Smooth muscle cell (in vitro differentiated cells): Measurements from ENCODE around the gene DELE1. TPM values are rescaled to one million over a fixed set of nuclear protein-coding genes. Genes with fewer than 3 reads are reported as not detected.
"Not testable (repeated sequence)": the region's sequence is repeated elsewhere in the genome, so short reads cannot be mapped to it uniquely, and the experiment has no call there.

Experiments used
- DNase-seq: peaks from one replicate; lab custom pipeline; 2025; ENCODE audit not compliant: unreplicated experiment; lab: John Stamatoyannopoulos, UW
- H2AFZ ChIP-seq: fragments of 200-600 bp; sonication (generic); 2 replicates; pipeline ENCODE4 v1.6.0; 2016; ENCODE audit warnings: antibody characterized with exemption, low read depth, mild to moderate bottlenecking
- H3F3A ChIP-seq: fragments of 200-600 bp; sonication (generic); 2 replicates; pipeline ENCODE4 v1.6.0; 2017; ENCODE audit warnings: antibody characterized with exemption, low read depth
- H3K27ac ChIP-seq: fragments of 200-600 bp; sonication (generic); 2 replicates; pipeline ENCODE4 v1.5.1; 2016; ENCODE audit warnings: low read depth, mild to moderate bottlenecking
- H3K27me3 ChIP-seq: fragments of 200-600 bp; sonication (generic); 2 replicates; pipeline ENCODE4 v1.6.1; 2016; ENCODE audit warnings: low read depth, mild to moderate bottlenecking
- H3K36me3 ChIP-seq: fragments of 200-600 bp; sonication (generic); 2 replicates; pipeline ENCODE4 v1.5.1; 2016; ENCODE audit warnings: low read depth
- H3K4me1 ChIP-seq: fragments of 200-600 bp; sonication (generic); 2 replicates; pipeline ENCODE4 v1.5.1; 2016; ENCODE audit warnings: low read depth
- H3K4me2 ChIP-seq: fragments of 200-600 bp; sonication (generic); 2 replicates; pipeline ENCODE4 v1.6.0; 2016; ENCODE audit warnings: mild to moderate bottlenecking
- H3K4me3 ChIP-seq: fragments of 200-600 bp; sonication (generic); 2 replicates; pipeline ENCODE4 v1.5.1; 2016; ENCODE audit warnings: mild to moderate bottlenecking
- H3K79me2 ChIP-seq: fragments of 200-600 bp; sonication (generic); 2 replicates; pipeline ENCODE4 v1.6.0; 2016; ENCODE audit warnings: low read depth, mild to moderate bottlenecking
- H3K9ac ChIP-seq: fragments of 200-600 bp; sonication (generic); 2 replicates; pipeline ENCODE4 v1.6.0; 2016; ENCODE audit warnings: low read depth
- H3K9me3 ChIP-seq: fragments of 200-600 bp; sonication (generic); replicated peaks from 2 replicates; pipeline ENCODE4 v1.5.1; 2016; ENCODE audit warnings: low read depth
- H4K20me1 ChIP-seq: fragments of 200-600 bp; sonication (generic); 2 replicates; pipeline ENCODE4 v1.6.0; 2016; ENCODE audit warnings: low read depth
- CTCF ChIP-seq: fragments of 200-600 bp; sonication (generic); IDR thresholded peaks from 2 replicates; pipeline ENCODE4 v1.5.1; 2017; ENCODE audit warnings: borderline replicate concordance, mild to moderate bottlenecking, antibody characterized with exemption; ENCODE audit not compliant: insufficient read depth, poor library complexity, severe bottlenecking
- WGBS: methylation state at CpG from one replicate; pipeline ENCODE4 v1.1.7; 2016; ENCODE audit warnings: low lambda C conversion rate; 5-methylcytosine and 5-hydroxymethylcytosine counted together
- polyA plus RNA-seq: library from polyadenylated mRNA; unstranded; fragments of >200 nt; fragmentation: Nextera tagmentation; extraction: Ambion mirVana; gene quantifications from 2 replicates; pipeline ENCODE4 v1.2.1, GENCODE V29; 2016
- total RNA-seq: library from RNA; depleted of rRNA; stranded (reverse); fragments of >200 nt; gene quantifications from 2 replicates; pipeline ENCODE4 v1.2.3, GENCODE V29; 2014

DELE1 gene
- total and polyA plus RNA-seq, 2 experiments from 2014 or later: 20.7 to 32.0 TPM

GRCh38 chr5:141919218-141920119 is 4.2 kb upstream of the DELE1 start:
- Histone ChIP-seq H3K79me2 (peaks cover 3% of the 10 kb centered on the region), H3K36me3 (no peaks in the 10 kb centered on the region), H3K4me2 (no peak overlapping the region), H3K9me3 (no peaks in the 10 kb centered on the region), H2AFZ (no peak overlapping the region), H3K27me3 (no peaks in the 10 kb centered on the region), H3K4me1 (peaks cover 12% of the 10 kb centered on the region), H3K4me3 (no peak overlapping the region), H4K20me1 (peaks cover 4% of the 10 kb centered on the region), H3F3A (peaks cover 4% of the 10 kb centered on the region), H3K27ac (no peak overlapping the region), H3K9ac (no peak overlapping the region)
- DNase-seq: no peak
- TF ChIP-seq CTCF: no peak
- WGBS: 92% methylated on average over 8 of the region's 8 CpGs

GRCh38 chr5:141920771-141921170 is 2.9 kb upstream of the DELE1 start:
- no peaks in the 10 kb centered on the region for H3K27me3 ChIP-seq
- H4K20me1 ChIP-seq: peaks cover 6% of the 10 kb centered on the region
- no peak for TF ChIP-seq CTCF
- H3K4me3 ChIP-seq: no peak overlapping the region
- no peak overlapping the region for H3K9ac ChIP-seq
- 91% methylated on average over 2 of the region's 2 CpGs for WGBS
- peaks cover 15% of the 10 kb centered on the region for H3K4me1 ChIP-seq
- H3K4me2 ChIP-seq: no peak overlapping the region
- H3K79me2 ChIP-seq: peaks cover 13% of the 10 kb centered on the region
- DNase-seq: no peak
- H3K36me3 ChIP-seq: no peaks in the 10 kb centered on the region
- no peak overlapping the region for H3K27ac ChIP-seq
- H2AFZ ChIP-seq: no peak overlapping the region
- peaks cover 4% of the 10 kb centered on the region for H3F3A ChIP-seq
- H3K9me3 ChIP-seq: no peaks in the 10 kb centered on the region

GRCh38 chr5:141922827-141923447 is 734 bp upstream of the DELE1 start:
- not testable (repeated sequence) for DNase-seq, H3K27me3 ChIP-seq, H3K9me3 ChIP-seq, H3K36me3 ChIP-seq, H4K20me1 ChIP-seq, H3F3A ChIP-seq
- peaks cover 13% of the 10 kb centered on the region for H3K79me2 ChIP-seq
- H3K4me1 ChIP-seq: peaks cover 15% of the 10 kb centered on the region
- WGBS: 70% methylated on average over 28 of the region's 28 CpGs
- peak overlapping the region; percentile 99 for H3K27ac ChIP-seq
- H2AFZ ChIP-seq: peak overlapping the region; percentile 95
- peak overlapping the region; percentile 97 for H3K9ac ChIP-seq
- H3K4me2 ChIP-seq: peak overlapping the region; percentile 99
- H3K4me3 ChIP-seq: peak overlapping the region; percentile 91

- Histone ChIP-seq H3K4me2 (no peak overlapping the region), H3K4me3 (no peak overlapping the region), H3K9ac (no peak overlapping the region), H3K9me3 (no peaks in the 10 kb centered on the region), H3K36me3 (no peaks in the 10 kb centered on the region), H2AFZ (no peak overlapping the region), H3K79me2 (peaks cover 13% of the 10 kb centered on the region), H3K4me1 (peaks cover 15% of the 10 kb centered on the region), H3K27me3 (no peaks in the 10 kb centered on the region), H3F3A (peaks cover 4% of the 10 kb centered on the region), H4K20me1 (peaks cover 6% of the 10 kb centered on the region), H3K27ac (no peak overlapping the region)
- TF ChIP-seq CTCF: no peak
- DNase-seq: no peak
- WGBS: 95% methylated on average over 2 of the region's 2 CpGs
These were observed 2.8 kb downstream of the DELE1 start for GRCh38 chr5:141926434-141926833.
